Adrenal gland (tissue), 5 donors: ENCODE measurements around the gene PARVA.

ENCODE experiments used
- POLR2A ChIP-seq, 2 donors: fragments of 450-650 bp; IDR thresholded peaks; one replicate each; pipeline ENCODE4 v1.6.1; 2017; ENCODE audit warnings: antibody characterized with exemption in 2 of 2, mild to moderate bottlenecking in 2 of 2, moderate library complexity in 1 of 2
- TF ChIP-seq, protein P1 (sequence below), 6 experiments: fragments of 450-650 bp in 4 of 6; fragments of 200-600 bp in 2 of 6; sonication (generic) in 1 of 6; IDR thresholded peaks; 1 replicate in 5 of 6; 2 replicates in 1 of 6; pipeline versions ENCODE4 v1.5.1 to v1.8.0; 2016 to 2021; ENCODE audit warnings: antibody characterized with exemption in 6 of 6, mild to moderate bottlenecking in 2 of 6, moderate library complexity in 1 of 6
- donor health status: DM: no; HTN: no; CAD: no.

DNA sequence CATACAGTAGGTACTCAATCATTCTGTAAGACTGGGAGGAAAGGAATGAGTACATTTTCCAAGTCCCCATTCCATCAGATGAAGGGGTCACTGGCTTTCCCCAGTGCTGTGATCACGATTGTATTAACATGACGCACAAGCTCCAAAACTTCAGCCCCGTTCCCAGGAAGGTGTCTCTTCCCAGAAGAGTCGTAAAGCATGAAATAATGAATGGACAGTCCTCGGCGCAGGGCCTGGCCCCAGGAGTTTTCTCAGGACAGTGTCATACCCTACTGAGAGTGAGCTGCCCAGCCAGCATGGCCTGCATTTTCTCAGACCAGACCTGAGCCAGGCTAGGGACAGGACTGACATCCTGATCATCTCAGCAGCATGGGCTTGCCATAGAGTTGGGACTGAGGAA, 80.7 kb downstream of the PARVA start:
- TF ChIP-seq, protein P1, sequence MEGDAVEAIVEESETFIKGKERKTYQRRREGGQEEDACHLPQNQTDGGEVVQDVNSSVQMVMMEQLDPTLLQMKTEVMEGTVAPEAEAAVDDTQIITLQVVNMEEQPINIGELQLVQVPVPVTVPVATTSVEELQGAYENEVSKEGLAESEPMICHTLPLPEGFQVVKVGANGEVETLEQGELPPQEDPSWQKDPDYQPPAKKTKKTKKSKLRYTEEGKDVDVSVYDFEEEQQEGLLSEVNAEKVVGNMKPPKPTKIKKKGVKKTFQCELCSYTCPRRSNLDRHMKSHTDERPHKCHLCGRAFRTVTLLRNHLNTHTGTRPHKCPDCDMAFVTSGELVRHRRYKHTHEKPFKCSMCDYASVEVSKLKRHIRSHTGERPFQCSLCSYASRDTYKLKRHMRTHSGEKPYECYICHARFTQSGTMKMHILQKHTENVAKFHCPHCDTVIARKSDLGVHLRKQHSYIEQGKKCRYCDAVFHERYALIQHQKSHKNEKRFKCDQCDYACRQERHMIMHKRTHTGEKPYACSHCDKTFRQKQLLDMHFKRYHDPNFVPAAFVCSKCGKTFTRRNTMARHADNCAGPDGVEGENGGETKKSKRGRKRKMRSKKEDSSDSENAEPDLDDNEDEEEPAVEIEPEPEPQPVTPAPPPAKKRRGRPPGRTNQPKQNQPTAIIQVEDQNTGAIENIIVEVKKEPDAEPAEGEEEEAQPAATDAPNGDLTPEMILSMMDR (IDR thresholded peaks at IDR 0.05), result no peak
- no peak for TF ChIP-seq POLR2A (IDR thresholded peaks at IDR 0.05)
